K562 (cell line): ENCODE results near the gene EFNA2. TPM values are rescaled to one million over a fixed set of nuclear protein-coding genes. Genes with fewer than 3 reads are reported as not detected.
A peak's percentile ranks its signal among the peaks of the same experiment; 100 is the strongest.

ENCODE experiments used
- CC2D1A ChIP-seq: fragments of 450-650 bp; IDR thresholded peaks from 2 replicates; pipeline ENCODE4 v1.6.1; 2017; ENCODE audit warnings: mild to moderate bottlenecking
- FOXK1 ChIP-seq: sonication (generic); formaldehyde crosslinking; IDR thresholded peaks from 2 replicates; pipeline ENCODE4 v1.8.0; 2022; ENCODE audit warnings: missing genetic modification reagents, mild to moderate bottlenecking, borderline replicate concordance
- HOXB6 ChIP-seq: fragments of 250-450 bp; sonication (Bioruptor Pico); IDR thresholded peaks from 2 replicates; pipeline ENCODE4 v1.5.1; 2022; ENCODE audit warnings: mild to moderate bottlenecking, borderline replicate concordance
- IRF2 ChIP-seq: sonication (generic); formaldehyde crosslinking; IDR thresholded peaks from 2 replicates; pipeline ENCODE4 v1.8.1; 2022; ENCODE audit warnings: mild to moderate bottlenecking, missing genetic modification reagents
- KLF6 ChIP-seq: fragments of 250-450 bp; sonication (Bioruptor Pico); IDR thresholded peaks from 2 replicates; pipeline ENCODE4 v1.4.0; 2020; ENCODE audit warnings: mild to moderate bottlenecking, moderate library complexity, borderline replicate concordance
- MEF2A ChIP-seq: IDR thresholded peaks from 2 replicates; pipeline ENCODE4 v1.6.1; 2011; ENCODE audit warnings: low read depth, mild to moderate bottlenecking, low read length, moderate library complexity; ENCODE audit not compliant: control insufficient read depth
- NFRKB ChIP-seq: fragments of 450-650 bp; IDR thresholded peaks from 2 replicates; pipeline ENCODE4 v1.6.1; 2016; ENCODE audit warnings: low read depth
- PATZ1 ChIP-seq: fragments of 250-450 bp; sonication (Bioruptor Pico); IDR thresholded peaks from 2 replicates; pipeline ENCODE4 v1.5.0; 2020; ENCODE audit warnings: mild to moderate bottlenecking, borderline replicate concordance
- SMAD4 ChIP-seq: fragments of 250-450 bp; sonication (Bioruptor Pico); conservative IDR thresholded peaks from 2 replicates; pipeline ENCODE4 v1.8.0; 2021; ENCODE audit warnings: inconsistent platforms, mild to moderate bottlenecking, moderate library complexity
- SMARCA4 ChIP-seq: fragments of 450-650 bp; IDR thresholded peaks from 2 replicates; pipeline ENCODE4 v1.6.1; 2016
- YY1 ChIP-seq, 3 experiments: IDR thresholded peaks; 2 replicates each; pipeline ENCODE4 v1.6.1; 2011; ENCODE audit warnings: low read length in 2 of 3, mild to moderate bottlenecking in 2 of 3, moderate library complexity in 2 of 3, borderline replicate concordance in 1 of 3, control low read depth in 1 of 3, low read depth in 1 of 3; ENCODE audit not compliant: insufficient read depth in 3 of 3, insufficient replicate concordance in 2 of 3, control insufficient read depth in 1 of 3, insufficient read length in 1 of 3; ENCODE audit errors: extremely low read depth in 1 of 3
- ZKSCAN3 ChIP-seq: fragments of 250-450 bp; sonication (Bioruptor Pico); IDR thresholded peaks from 2 replicates; pipeline ENCODE4 v1.4.0; 2020
- ZNF778 ChIP-seq: fragments of 450-650 bp; formaldehyde crosslinking; IDR thresholded peaks from 2 replicates; pipeline ENCODE4 v1.4.0; 2020; ENCODE audit warnings: mild to moderate bottlenecking, moderate library complexity
- polyA plus RNA-seq, 8 experiments: library from polyadenylated mRNA; depleted of rRNA in 4 of 8; stranded (reverse) in 5 of 8; unstranded in 3 of 8; fragments of >200 nt; fragmentation: Nextera tagmentation in 2 of 8; fragmentation: Illumina TruSeq in 1 of 8; extraction: Ambion mirVana in 2 of 8; extraction: Trizol in 1 of 8; gene quantifications; 2 replicates each; pipeline versions ENCODE4 v1.2.1 to v1.2.3, GENCODE V29; 2011 to 2014; ENCODE audit warnings: inconsistent platforms in 1 of 8, missing spikeins in 1 of 8
- total RNA-seq, 7 experiments: library from RNA; depleted of rRNA in 6 of 7; stranded (reverse); fragments of >200 nt in 6 of 7; fragmentation: Illumina TruSeq in 2 of 7; extraction: Trizol in 2 of 7; gene quantifications; 2 replicates each; pipeline versions ENCODE4 v1.2.1 to v1.2.3, GENCODE V29; 2011 to 2021; ENCODE audit warnings: low replicate concordance in 1 of 7
- TF ChIP-seq, protein P1 (sequence below): IDR thresholded peaks from 2 replicates; pipeline ENCODE4 v1.6.1; 2016; ENCODE audit warnings: missing genetic modification characterization, missing compliant biosample characterization
- TF ChIP-seq, protein P2 (sequence below): sonication (generic); formaldehyde crosslinking; IDR thresholded peaks from 2 replicates; pipeline ENCODE4 v1.8.0; 2023; ENCODE audit warnings: missing genetic modification reagents, mild to moderate bottlenecking, borderline replicate concordance
- TF ChIP-seq, protein P3 (sequence below): sonication (generic); formaldehyde crosslinking; IDR thresholded peaks from 2 replicates; pipeline ENCODE4 v1.8.0; 2022; ENCODE audit warnings: missing genetic modification reagents, mild to moderate bottlenecking, moderate library complexity, borderline replicate concordance

Gene EFNA2
- total and polyA plus RNA-seq, 9 of the 15 experiments (the other 6 are each of a cell fraction or from before 2014, with no cell fraction given), result 0.11 to 0.44 (median 0.15) TPM; not detected in 6

DNA sequence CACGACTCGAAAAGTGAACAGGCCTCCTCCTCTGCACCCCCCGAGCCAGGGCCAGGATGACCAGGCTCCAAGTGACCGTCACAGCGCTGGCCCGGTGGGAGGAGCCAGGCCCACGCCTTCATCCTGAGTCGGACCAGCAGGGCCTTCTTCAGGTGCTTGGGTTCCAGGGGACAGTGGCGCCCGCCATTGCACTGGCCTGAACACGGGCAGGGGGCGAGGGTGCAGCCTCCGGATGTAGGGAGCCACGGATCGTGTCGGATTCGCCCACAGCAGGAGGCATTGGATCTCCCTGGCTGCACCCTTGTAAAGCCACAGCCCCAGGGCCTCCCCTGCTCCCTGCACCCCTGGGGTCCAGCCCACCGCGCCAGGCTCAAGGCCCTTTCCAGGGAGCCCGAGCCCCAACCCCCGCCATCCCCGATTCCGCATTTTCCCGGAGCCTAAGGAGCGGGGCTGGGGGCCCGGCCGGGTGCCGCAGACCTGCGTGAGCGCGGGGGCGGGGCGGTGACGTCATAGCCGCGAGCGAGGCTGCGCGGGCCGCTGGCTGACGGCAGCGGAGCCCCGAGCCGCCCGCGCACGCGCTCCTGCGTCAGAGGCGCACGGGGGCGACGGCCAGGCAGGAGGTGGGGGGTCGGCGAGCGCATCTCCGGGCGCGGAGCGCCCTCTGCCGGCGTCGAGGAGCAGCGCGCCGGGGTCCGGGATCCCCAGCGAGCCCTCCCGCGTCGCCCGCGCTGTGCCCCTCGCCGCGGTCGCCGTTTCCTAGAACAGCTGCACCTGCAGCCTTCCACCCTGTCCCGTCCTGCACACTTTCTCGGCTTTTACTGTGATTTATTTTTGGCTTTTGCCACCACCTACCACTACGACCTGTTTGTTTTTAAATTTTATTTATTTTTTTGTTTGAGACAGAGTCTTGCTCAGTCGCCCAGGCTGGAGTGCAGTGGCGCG is 45.6 kb upstream of the EFNA2 start (continued):
- TF ChIP-seq YY1 (IDR thresholded peaks at IDR 0.05; ENCODE audit: borderline replicate concordance in 1 of 3, control insufficient read depth in 1 of 3, extremely low read depth in 1 of 3, insufficient read depth in 3 of 3, insufficient read length in 1 of 3, insufficient replicate concordance in 2 of 3, low read depth in 1 of 3, low read length in 2 of 3) (peak in 2 of 3 experiments; percentile 17 to 57), ZKSCAN3 (CRISPR knock-in tag) (no peak), KLF6 (CRISPR knock-in tag) (0 out of 2 replicates have a peak, but pooled peaks have one; percentile 40), NFRKB (no peak), SMAD4 (peak; percentile 80), IRF2 (CRISPR knock-in tag) (no peak), SMARCA4 (no peak; the same call in 1 of the 2 replicates), MEF2A (no peak), FOXK1 (CRISPR knock-in tag) (no peak), PATZ1 (CRISPR knock-in tag) (no peak), HOXB6 (CRISPR knock-in tag) (no peak), ZNF778 (CRISPR knock-in tag) (no peak), CC2D1A (no peak)
- TF ChIP-seq, protein P1, sequence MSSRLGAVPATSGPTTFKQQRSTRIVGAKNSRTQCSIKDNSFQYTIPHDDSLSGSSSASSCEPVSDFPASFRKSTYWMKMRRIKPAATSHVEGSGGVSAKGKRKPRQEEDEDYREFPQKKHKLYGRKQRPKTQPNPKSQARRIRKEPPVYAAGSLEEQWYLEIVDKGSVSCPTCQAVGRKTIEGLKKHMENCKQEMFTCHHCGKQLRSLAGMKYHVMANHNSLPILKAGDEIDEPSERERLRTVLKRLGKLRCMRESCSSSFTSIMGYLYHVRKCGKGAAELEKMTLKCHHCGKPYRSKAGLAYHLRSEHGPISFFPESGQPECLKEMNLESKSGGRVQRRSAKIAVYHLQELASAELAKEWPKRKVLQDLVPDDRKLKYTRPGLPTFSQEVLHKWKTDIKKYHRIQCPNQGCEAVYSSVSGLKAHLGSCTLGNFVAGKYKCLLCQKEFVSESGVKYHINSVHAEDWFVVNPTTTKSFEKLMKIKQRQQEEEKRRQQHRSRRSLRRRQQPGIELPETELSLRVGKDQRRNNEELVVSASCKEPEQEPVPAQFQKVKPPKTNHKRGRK (tag), result no peak
- TF ChIP-seq, protein P2, sequence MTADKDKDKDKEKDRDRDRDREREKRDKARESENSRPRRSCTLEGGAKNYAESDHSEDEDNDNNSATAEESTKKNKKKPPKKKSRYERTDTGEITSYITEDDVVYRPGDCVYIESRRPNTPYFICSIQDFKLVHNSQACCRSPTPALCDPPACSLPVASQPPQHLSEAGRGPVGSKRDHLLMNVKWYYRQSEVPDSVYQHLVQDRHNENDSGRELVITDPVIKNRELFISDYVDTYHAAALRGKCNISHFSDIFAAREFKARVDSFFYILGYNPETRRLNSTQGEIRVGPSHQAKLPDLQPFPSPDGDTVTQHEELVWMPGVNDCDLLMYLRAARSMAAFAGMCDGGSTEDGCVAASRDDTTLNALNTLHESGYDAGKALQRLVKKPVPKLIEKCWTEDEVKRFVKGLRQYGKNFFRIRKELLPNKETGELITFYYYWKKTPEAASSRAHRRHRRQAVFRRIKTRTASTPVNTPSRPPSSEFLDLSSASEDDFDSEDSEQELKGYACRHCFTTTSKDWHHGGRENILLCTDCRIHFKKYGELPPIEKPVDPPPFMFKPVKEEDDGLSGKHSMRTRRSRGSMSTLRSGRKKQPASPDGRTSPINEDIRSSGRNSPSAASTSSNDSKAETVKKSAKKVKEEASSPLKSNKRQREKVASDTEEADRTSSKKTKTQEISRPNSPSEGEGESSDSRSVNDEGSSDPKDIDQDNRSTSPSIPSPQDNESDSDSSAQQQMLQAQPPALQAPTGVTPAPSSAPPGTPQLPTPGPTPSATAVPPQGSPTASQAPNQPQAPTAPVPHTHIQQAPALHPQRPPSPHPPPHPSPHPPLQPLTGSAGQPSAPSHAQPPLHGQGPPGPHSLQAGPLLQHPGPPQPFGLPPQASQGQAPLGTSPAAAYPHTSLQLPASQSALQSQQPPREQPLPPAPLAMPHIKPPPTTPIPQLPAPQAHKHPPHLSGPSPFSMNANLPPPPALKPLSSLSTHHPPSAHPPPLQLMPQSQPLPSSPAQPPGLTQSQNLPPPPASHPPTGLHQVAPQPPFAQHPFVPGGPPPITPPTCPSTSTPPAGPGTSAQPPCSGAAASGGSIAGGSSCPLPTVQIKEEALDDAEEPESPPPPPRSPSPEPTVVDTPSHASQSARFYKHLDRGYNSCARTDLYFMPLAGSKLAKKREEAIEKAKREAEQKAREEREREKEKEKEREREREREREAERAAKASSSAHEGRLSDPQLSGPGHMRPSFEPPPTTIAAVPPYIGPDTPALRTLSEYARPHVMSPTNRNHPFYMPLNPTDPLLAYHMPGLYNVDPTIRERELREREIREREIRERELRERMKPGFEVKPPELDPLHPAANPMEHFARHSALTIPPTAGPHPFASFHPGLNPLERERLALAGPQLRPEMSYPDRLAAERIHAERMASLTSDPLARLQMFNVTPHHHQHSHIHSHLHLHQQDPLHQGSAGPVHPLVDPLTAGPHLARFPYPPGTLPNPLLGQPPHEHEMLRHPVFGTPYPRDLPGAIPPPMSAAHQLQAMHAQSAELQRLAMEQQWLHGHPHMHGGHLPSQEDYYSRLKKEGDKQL (CRISPR knock-in tag), result no peak
- TF ChIP-seq, protein P3, sequence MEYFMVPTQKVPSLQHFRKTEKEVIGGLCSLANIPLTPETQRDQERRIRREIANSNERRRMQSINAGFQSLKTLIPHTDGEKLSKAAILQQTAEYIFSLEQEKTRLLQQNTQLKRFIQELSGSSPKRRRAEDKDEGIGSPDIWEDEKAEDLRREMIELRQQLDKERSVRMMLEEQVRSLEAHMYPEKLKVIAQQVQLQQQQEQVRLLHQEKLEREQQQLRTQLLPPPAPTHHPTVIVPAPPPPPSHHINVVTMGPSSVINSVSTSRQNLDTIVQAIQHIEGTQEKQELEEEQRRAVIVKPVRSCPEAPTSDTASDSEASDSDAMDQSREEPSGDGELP (CRISPR knock-in tag), result 0 out of 2 replicates have a peak, but pooled peaks have one; percentile 9
